Stimulated activated CD4-positive, alpha-beta T cell treated with anti-CD3 and anti-CD28 coated beads, Interleukin-4, amount 100 ng/mL, for 48 hours (primary cell): ENCODE data around the gene SCAF1.

Experiments used
- DNase-seq, 2 donors: peaks; one replicate each; pipeline ENCODE4 v3.0.0-alpha.2; 2020; ENCODE audit warnings: low read depth in 2 of 2

The SCAF1 gene

DNA sequence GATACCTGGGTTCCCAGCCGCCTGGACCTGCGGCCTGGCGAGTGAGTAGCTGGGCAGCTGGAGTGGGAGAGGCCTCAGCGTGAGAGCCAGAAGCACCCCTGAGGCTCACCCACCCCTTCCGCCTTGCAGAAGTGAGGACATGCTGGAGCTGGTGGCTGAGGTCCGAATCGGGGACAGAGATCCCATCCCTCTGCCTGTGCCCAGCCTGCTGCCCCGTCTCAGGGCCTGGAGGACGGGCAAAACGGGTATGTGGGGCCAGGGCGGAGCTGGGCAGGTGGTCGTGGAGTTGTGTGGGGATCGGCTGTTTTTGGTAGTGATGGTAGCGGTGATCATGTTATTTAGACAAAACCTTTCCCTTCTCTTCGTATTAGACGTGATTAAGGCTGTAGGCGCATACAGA is 4.6 kb downstream of the SCAF1 start:
- no peak for DNase-seq

GRCh38 chr19:49651029-49651819 is 9.2 kb downstream of the SCAF1 start:
- DNase-seq, result no peak

DNA sequence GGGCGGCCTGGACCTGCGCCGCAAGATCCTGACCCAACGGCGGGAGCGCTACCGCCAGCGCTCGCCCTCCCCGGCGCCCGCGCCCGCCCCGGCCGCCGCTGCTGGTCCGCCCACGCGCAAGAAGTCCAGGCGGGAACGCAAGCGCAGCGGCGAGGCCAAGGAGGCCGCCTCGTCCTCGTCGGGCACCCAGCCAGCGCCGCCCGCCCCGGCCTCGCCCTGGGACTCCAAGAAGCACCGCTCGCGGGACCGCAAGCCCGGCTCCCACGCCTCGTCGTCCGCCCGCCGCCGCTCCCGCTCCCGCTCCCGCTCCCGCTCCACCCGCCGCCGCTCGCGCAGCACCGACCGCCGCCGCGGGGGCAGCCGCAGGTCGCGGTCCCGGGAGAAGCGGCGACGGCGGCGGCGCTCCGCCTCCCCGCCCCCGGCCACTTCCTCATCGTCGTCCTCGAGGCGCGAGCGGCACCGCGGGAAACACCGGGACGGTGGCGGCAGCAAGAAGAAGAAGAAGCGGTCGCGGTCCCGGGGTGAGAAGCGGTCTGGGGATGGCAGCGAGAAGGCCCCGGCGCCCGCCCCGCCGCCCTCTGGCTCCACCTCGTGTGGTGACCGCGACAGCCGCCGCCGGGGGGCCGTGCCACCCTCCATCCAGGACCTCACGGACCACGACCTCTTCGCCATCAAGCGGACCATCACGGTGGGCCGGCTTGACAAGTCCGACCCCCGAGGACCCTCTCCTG is 10.0 kb downstream of the SCAF1 start:
- DNase-seq, result no peak

DNA sequence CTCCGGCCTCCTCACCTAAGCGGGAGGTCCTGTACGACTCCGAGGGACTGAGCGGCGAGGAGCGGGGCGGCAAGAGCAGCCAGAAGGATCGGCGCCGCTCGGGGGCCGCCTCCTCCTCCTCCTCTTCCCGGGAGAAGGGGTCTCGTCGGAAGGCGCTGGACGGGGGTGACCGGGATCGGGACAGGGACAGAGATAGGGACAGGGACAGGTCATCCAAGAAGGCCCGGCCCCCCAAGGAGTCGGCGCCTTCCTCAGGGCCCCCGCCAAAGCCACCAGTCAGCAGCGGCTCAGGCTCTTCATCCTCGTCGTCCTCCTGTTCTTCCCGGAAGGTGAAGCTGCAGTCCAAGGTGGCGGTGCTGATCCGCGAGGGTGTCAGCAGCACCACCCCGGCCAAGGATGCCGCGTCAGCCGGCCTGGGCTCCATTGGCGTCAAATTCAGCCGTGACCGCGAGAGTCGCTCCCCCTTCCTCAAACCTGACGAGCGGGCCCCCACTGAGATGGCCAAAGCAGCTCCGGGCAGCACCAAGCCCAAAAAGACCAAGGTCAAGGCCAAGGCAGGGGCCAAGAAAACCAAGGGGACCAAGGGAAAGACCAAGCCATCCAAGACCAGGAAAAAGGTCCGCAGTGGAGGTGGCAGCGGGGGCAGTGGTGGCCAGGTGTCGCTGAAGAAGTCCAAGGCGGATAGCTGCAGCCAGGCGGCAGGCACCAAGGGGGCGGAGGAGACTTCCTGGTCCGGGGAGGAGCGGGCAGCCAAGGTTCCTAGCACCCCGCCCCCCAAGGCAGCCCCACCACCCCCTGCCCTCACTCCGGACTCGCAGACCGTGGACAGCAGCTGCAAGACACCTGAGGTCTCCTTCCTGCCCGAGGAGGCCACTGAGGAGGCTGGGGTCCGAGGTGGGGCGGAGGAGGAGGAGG is 10.8 kb downstream of the SCAF1 start:
- DNase-seq, result no peak

- DNase-seq, result no peak
Observed at GRCh38 chr19:49653466-49653806, 11.4 kb downstream of the SCAF1 start.

- DNase-seq, result no peak
Observed at GRCh38 chr19:49654581-49654980, 12.6 kb downstream of the SCAF1 start.

DNA sequence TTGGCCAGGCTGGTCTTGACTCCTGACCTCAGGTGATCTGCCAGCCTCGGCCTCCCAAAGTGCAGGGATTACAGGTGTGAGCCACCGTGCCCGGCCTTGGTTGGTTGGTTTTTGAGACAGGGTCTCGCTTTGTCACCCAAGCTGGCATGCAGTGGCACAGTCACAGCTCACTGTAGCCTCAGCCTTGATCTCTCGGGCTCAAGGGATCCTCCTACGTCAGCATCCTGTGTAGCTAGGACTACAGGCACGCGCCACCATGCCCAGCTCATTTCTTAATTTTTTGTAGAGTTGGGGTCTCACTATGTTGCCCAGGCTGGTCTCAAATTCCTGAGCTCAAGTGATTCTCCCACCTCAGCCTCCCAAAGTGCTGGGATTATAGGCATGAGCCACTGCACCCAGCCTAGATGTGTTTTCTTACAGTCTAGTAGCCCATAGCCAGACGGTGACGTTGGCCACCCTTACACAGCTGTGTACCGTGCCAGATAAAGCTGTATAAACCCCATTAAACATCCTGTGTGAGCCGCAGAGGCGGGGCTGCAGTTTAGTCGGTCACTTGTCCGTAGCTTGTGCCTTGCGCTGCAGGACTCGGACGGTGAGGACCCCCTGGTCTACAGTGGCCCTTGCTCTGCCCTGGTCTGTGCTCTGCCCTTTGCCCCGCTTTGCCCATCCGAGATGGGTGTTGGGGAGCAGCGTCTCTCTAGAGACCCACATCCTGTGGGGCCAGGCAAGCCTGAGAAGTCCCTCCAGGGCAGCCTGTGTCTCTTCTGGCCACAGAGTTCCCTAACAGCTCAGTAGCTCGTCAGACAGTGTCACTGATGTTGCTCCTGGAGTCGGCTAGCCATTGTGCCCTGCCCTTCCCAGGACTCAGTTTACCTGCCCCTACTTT is 13.8 kb downstream of the SCAF1 start:
- DNase-seq, result no peak

GRCh38 chr19:49656456-49657109 is 14.6 kb downstream of the SCAF1 start:
- no peak for DNase-seq

- DNase-seq, result no peak
Observed at GRCh38 chr19:49657493-49658138, 15.6 kb downstream of the SCAF1 start.

GRCh38 chr19:49658139-49658517 is 16.1 kb downstream of the SCAF1 start:
- no peak for DNase-seq

DNA sequence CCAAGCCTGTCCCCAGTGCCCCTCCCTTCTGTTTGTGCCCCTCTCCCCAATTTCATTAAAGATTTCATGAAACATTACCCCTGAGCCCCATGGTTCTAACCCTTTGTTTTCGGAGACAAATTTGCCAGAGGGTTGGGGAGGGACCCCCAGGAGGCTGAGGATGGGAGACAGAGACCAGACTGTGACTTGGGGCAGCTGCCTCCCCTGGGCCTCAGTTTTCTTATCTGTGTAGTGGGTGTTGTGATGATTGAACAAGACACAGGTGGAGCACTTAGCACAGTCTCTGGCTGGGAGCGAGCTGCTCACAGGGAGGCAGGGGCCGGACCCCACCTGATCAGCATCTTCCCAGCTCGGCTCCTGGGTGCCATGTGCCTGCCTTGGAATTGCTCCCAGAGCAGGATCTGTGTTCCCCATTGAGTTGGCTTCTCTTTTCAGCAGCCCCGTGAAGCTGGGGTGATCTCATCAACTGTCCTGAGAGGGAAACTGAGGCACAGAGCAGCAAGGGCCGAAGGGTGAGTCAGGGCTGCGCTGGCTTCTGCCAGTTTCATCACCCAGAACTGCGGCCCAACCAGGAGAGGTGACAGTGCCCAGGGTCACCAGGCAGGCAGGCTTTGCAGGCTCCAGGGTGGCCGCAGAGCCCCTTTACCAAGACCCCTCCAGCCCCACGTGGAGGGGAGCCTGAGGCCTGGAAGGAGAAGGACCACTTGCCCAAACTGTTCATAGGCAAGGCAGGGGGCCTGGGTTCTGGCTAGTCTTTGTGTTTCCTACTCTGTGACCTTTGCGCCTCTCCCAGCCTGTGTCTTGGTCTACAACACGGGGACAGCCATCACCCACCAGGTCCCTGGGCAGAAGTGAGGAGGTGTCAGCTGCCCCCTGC is 16.8 kb downstream of the SCAF1 start:
- DNase-seq, result no peak

GRCh38 chr19:49660338-49660961 is 18.4 kb downstream of the SCAF1 start:
- no peak for DNase-seq

DNA sequence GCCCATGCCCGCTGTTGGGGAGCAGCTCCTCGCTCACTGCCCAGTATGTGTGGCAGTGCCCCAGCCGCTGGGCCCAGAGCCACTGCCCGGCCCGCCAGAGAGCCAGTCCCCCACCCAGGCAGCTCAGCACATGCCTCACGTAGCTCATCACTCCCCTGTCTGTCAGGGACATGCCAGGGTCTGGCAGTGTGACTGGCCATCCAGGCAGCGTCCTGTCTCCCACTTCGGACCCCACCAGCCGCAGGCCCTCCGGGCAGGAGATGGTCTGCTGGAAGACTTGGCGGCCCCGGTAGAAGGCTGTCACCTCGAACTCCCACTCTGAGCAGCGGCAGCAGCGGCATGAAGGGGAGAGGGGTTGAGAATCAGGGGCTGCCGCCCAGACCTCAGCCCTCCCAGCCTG is 20.0 kb downstream of the SCAF1 start:
- no peak for DNase-seq

DNA sequence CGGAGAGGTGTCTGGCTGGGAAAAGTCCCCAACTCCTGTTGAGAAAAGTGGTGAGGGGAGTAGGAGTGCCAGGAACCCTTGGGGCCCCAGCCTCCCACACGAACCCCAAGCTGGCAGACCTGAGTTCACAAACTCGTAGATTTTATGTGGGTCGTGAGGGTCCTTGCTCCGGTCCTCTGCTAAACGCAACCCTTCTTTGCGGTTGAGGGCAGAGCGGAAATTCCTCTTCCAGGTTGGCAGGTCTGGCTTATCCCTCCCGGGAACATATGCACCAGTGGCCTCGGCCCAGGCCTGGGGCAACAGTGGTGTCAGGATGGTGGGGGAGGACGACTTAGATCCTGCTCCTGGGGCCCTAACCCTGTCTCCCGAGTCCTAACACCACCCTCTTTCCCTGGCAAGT is 21.2 kb downstream of the SCAF1 start:
- no peak for DNase-seq

GRCh38 chr19:49664171-49665035 is 22.4 kb downstream of the SCAF1 start:
- DNase-seq, result peak; percentile 92 to 97

GRCh38 chr19:49665036-49665350 is 23.0 kb downstream of the SCAF1 start:
- DNase-seq, result no peak

DNA sequence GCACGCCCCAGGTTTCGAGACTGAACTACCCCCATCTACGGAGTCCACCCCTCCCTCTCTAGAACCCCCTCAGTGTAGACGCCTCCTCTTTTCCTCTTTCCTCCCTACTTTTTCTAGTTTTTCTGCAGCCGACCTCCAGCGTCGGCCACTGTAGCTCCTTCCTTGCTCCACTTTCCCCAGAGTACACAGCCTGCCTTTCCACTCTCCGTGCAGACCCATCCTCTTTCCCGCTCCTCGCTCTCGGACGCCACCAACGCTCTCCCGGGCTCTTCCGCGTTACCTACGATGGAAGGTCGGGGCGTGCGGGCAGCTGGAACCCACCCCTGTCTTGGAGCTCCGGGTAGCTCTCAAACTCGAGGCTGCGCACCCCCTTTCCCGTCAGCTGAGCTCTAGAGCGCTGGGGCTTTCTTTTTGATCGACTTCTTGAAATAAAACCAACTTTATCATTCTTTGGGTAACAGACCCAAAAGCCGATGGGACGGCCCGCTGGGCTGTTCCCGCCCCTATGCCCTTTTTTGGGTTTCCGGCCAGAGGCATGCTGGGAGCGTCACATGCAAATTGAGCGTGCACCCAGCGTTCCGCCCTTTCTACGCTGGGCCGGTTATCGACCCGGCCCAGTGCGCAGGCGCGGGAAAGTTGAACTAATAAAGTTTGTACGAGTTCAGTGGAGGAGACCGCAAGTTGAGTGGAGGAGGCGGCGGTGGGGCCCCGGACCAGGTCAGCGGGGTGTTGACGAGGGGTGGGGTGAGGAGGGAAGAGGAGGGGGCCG is 23.5 kb downstream of the SCAF1 start, which contains the start of the genes BCL2L12 and IRF3:
Gene BCL2L12 (plus strand): TSS at position 583 of the 769 bp plus-strand sequence. CDS start 760 bp downstream, outside the sequence.
Gene IRF3 (minus strand): TSS at position 507 of the 769 bp plus-strand sequence. CDS start 1,019 bp downstream, outside the sequence.
- DNase-seq, result peak; percentile 99 to 100
